MM.1S (cell line): Measurements from ENCODE around the gene IFT22.

Experiments used
- DNase-seq: peaks from one replicate; pipeline ENCODE4 v3.0.0-alpha.2; 2015
- H2AFZ ChIP-seq: fragments of 300-600 bp; sonication (generic); 2 replicates; pipeline ENCODE4 v1.6.0; 2016; ENCODE audit warnings: antibody characterized with exemption, low read length
- H3F3A ChIP-seq: fragments of 300-600 bp; sonication (generic); 2 replicates; pipeline ENCODE4 v1.6.1; 2016; ENCODE audit warnings: mild to moderate bottlenecking, antibody characterized with exemption, low read length, moderate library complexity, mixed read lengths; ENCODE audit not compliant: insufficient read depth
- H3K27ac ChIP-seq: fragments of 300-600 bp; sonication (generic); 2 replicates; pipeline ENCODE4 v1.5.1; 2016; ENCODE audit warnings: mild to moderate bottlenecking, low read length
- H3K27me3 ChIP-seq: fragments of 300-600 bp; sonication (generic); replicated peaks from 2 replicates; pipeline ENCODE4 v1.6.0; 2016; ENCODE audit warnings: low read length; ENCODE audit not compliant: insufficient read depth
- H3K36me3 ChIP-seq: fragments of 300-600 bp; sonication (generic); replicated peaks from 2 replicates; pipeline ENCODE4 v1.6.1; 2016; ENCODE audit warnings: mild to moderate bottlenecking, low read length, mixed read lengths; ENCODE audit not compliant: insufficient read depth
- H3K4me1 ChIP-seq: fragments of 300-600 bp; sonication (generic); 2 replicates; pipeline ENCODE4 v1.6.1; 2016; ENCODE audit warnings: low read length, mixed read lengths
- H3K4me2 ChIP-seq: fragments of 300-600 bp; sonication (generic); 2 replicates; pipeline ENCODE4 v1.6.0; 2016; ENCODE audit warnings: low read depth, low read length
- H3K4me3 ChIP-seq: fragments of 300-600 bp; sonication (generic); 2 replicates; pipeline ENCODE4 v1.5.1; 2016; ENCODE audit warnings: low read length, mixed read lengths
- H3K79me2 ChIP-seq: fragments of 300-600 bp; sonication (generic); 2 replicates; pipeline ENCODE4 v1.6.1; 2016; ENCODE audit warnings: mixed run types, low read length, mixed read lengths
- H3K9ac ChIP-seq: fragments of 300-600 bp; sonication (generic); 2 replicates; pipeline ENCODE4 v1.6.1; 2016; ENCODE audit warnings: low read length, mixed read lengths
- H3K9me2 ChIP-seq: fragments of 300-600 bp; sonication (generic); replicated peaks from 2 replicates; pipeline ENCODE4 v1.6.1; 2016; ENCODE audit warnings: mild to moderate bottlenecking, low read length, mixed read lengths; ENCODE audit not compliant: insufficient read depth
- H3K9me3 ChIP-seq: fragments of 300-600 bp; sonication (generic); replicated peaks from 2 replicates; pipeline ENCODE4 v1.6.1; 2016; ENCODE audit warnings: mild to moderate bottlenecking, low read length, mixed read lengths; ENCODE audit not compliant: insufficient read depth
- H4K20me1 ChIP-seq: fragments of 300-600 bp; sonication (generic); 2 replicates; pipeline ENCODE4 v1.6.1; 2016; ENCODE audit warnings: mild to moderate bottlenecking, low read length, moderate library complexity, mixed read lengths; ENCODE audit not compliant: insufficient read depth
- CTCF ChIP-seq: fragments of 300-600 bp; sonication (generic); IDR thresholded peaks from 2 replicates; pipeline ENCODE4 v1.5.1; 2016; ENCODE audit warnings: antibody characterized with exemption, low read length, mixed read lengths
- EZH2 ChIP-seq: fragments of 300-600 bp; sonication (generic); optimal IDR thresholded peaks from 2 replicates; pipeline ENCODE3; 2017; ENCODE audit warnings: low read depth, mild to moderate bottlenecking, antibody characterized with exemption, low read length, mixed read lengths
- EZH2phosphoT487 ChIP-seq: fragments of 300-600 bp; sonication (generic); IDR thresholded peaks from 2 replicates; pipeline ENCODE4 v1.6.1; 2018; ENCODE audit warnings: antibody characterized with exemption, low read length

IFT22 gene

GRCh38 chr7:101347477-101347876 lies 25.9 kb upstream of the IFT22 start:
- Histone ChIP-seq H3K9ac (no peak overlapping the region), H3K4me1 (no peaks in the 10 kb centered on the region), H3K27ac (no peak overlapping the region), H2AFZ (no peak overlapping the region), H3K27me3 (peaks cover 66% of the 10 kb centered on the region), H3K79me2 (no peaks in the 10 kb centered on the region), H3K4me3 (no peak overlapping the region), H3K4me2 (no peak overlapping the region), H3K36me3 (no peaks in the 10 kb centered on the region), H4K20me1 (no peaks in the 10 kb centered on the region), H3K9me2 (no peaks in the 10 kb centered on the region), H3F3A (no peaks in the 10 kb centered on the region), H3K9me3 (no peaks in the 10 kb centered on the region)
- DNase-seq = no peak
- TF ChIP-seq EZH2 (no peak), CTCF (no peak), EZH2phosphoT487 (no peak)

- Histone ChIP-seq H3K4me2 (no peak overlapping the region), H3K4me3 (no peak overlapping the region), H3K9ac (no peak overlapping the region), H3F3A (no peaks in the 10 kb centered on the region), H3K9me3 (no peaks in the 10 kb centered on the region), H3K4me1 (no peaks in the 10 kb centered on the region), H3K27ac (no peak overlapping the region), H3K27me3 (peaks cover 80% of the 10 kb centered on the region), H2AFZ (no peak overlapping the region), H3K9me2 (no peaks in the 10 kb centered on the region), H3K36me3 (no peaks in the 10 kb centered on the region), H3K79me2 (no peaks in the 10 kb centered on the region), H4K20me1 (no peaks in the 10 kb centered on the region)
- TF ChIP-seq CTCF (no peak), EZH2phosphoT487 (no peak), EZH2 (no peak)
- DNase-seq = no peak
Observed at GRCh38 chr7:101342892-101343291, 21.3 kb upstream of the IFT22 start.

- Histone ChIP-seq H3K4me2 (no peak overlapping the region), H3K79me2 (no peaks in the 10 kb centered on the region)
Observed at GRCh38 chr7:101340379-101340778, 18.8 kb upstream of the IFT22 start.

More at GRCh38 chr7:101340379-101340778, 18.8 kb upstream of the IFT22 start:
- TF ChIP-seq EZH2phosphoT487 (no peak), EZH2 (no peak), CTCF (no peak)
- no peak overlapping the region for H3K4me3 ChIP-seq
- no peaks in the 10 kb centered on the region for H3K36me3 ChIP-seq
- no peaks in the 10 kb centered on the region for H3K9me2 ChIP-seq
- no peak overlapping the region for H3K9ac ChIP-seq
- H3K9me3 ChIP-seq = no peaks in the 10 kb centered on the region
- H2AFZ ChIP-seq = no peak overlapping the region
- no peaks in the 10 kb centered on the region for H3F3A ChIP-seq
- no peak for DNase-seq
- H3K27me3 ChIP-seq = peaks cover 72% of the 10 kb centered on the region
- no peaks in the 10 kb centered on the region for H4K20me1 ChIP-seq
- no peak overlapping the region for H3K27ac ChIP-seq
- H3K4me1 ChIP-seq = no peaks in the 10 kb centered on the region
